22Rv1 (cell line): Measurements from ENCODE around the gene TMEM207.

Source experiments
- ZFX ChIP-seq: fragments of 450-650 bp; IDR thresholded peaks from 2 replicates; pipeline ENCODE4 v1.6.1; 2017; ENCODE audit warnings: antibody characterized with exemption, borderline replicate concordance
- TF ChIP-seq, protein P1 (sequence below): fragments of 450-650 bp; IDR thresholded peaks from 2 replicates; pipeline ENCODE4 v1.5.1; 2017; ENCODE audit warnings: mild to moderate bottlenecking

GRCh38 chr3:190414297-190414696 lies 35.4 kb downstream of the TMEM207 start:
- TF ChIP-seq, protein P1, sequence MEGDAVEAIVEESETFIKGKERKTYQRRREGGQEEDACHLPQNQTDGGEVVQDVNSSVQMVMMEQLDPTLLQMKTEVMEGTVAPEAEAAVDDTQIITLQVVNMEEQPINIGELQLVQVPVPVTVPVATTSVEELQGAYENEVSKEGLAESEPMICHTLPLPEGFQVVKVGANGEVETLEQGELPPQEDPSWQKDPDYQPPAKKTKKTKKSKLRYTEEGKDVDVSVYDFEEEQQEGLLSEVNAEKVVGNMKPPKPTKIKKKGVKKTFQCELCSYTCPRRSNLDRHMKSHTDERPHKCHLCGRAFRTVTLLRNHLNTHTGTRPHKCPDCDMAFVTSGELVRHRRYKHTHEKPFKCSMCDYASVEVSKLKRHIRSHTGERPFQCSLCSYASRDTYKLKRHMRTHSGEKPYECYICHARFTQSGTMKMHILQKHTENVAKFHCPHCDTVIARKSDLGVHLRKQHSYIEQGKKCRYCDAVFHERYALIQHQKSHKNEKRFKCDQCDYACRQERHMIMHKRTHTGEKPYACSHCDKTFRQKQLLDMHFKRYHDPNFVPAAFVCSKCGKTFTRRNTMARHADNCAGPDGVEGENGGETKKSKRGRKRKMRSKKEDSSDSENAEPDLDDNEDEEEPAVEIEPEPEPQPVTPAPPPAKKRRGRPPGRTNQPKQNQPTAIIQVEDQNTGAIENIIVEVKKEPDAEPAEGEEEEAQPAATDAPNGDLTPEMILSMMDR = no peak
- no peak for TF ChIP-seq ZFX
